ENCODE results near the gene TNKS2.
"Not testable (repeated sequence)": the region's sequence is repeated elsewhere in the genome, so short reads cannot be mapped to it uniquely, and the experiment has no call there.

The TNKS2 gene

DNA sequence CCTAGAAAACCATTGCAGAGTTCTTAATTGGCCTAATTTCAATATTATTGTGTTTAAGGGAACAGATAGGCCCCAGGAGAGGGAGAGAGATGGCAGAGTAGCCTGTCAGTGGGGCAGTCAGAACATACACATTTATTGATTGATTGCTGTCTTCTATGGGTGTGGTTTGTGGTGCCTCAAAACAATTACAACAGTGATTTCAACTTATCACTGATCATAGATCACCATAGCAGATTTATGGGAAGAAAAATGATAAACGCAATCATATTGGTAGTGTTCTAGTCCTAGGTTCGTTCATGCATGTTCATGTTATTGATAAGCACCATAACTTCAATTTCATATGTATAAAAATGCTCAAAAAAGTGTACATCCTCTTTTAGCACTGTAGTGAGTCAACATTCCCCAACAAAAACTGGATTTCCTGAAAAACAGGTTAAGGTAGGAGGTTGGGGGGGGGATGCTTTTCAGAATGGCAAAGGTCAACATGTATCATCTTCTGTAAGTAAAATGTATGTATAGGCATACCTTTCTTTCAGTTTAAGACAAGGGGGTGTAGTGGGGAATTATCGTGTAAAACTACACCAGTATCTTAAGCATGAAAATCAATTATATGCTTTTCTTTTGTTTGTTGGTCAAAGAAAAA is 1.1 kb upstream of the TNKS2 start:
- DNase-seq: no peak

DNA sequence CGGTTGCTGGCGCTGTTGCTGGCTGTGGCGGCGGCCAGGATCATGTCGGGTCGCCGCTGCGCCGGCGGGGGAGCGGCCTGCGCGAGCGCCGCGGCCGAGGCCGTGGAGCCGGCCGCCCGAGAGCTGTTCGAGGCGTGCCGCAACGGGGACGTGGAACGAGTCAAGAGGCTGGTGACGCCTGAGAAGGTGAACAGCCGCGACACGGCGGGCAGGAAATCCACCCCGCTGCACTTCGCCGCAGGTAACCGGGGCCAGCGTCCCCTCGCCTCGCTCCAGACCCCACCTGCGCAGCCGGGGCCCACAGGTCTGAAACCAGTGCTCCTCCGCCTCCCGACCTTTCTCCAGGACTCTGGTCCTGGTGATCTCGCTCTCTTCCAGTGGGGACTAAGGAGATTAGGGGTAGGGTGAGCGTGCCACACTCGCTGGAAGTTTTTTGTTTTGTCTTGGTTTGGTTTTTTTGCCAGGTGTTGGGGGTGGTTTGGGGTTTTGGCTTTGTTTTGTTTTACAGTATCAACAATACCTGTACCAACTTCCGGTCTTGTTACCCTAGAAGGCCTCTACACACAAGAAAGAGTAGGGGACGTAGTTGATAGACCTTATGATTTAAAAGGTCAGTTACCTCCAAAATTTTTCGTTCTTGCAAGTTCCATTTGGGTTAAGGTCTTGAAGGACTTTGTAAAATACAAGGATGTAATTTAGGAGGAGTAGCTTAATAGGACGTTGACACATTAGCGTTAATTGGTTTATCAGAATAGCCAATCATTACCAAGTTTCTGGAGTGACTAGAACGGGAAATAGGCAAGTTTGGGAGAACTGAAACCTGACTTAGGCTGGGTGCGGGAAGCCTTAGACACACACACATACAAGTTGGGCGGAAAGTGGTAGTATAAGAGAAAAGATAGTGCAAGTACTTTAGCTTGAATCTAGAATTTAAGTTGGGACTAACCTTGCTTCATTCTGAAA is 704 bp downstream of the TNKS2 start:
- DNase-seq: no peak

DNA sequence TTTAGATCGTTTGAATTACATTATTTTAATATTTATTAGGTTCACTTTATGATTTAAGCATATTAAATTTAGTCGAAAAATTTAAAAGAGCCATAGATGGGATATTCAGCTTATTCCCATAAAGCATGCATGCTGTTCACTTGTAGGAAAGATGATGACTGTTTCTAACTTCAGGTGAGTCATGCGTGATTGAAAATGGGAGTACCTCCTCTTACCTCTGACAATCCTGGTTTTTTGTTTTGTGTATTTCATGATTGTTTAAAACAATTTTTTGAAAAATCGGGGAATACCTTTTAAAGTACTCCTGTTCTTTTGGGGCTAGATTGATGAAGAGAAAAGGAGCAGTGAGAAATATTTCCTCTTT is 1.4 kb downstream of the TNKS2 start:
- DNase-seq: no peak

DNA sequence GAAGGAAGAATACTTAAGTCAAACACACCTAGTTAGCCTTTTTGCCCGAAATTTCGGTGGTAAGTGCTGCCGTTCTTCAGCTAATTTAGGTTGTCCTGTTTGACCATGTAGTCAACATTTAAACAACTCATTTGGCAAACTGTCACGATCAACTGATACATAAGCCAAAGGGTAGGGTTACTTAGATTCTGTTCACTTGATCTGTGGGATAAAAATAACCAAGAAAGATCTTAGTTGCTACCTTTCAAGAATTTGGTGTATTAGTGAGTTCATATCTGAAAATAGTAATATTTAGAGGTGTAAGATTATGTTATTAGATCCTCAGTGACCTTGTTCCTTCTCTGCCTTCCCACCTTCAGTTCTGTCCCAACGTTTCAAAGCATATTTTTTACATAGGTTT is 2.0 kb downstream of the TNKS2 start:
- no peak for DNase-seq

GRCh38 chr10:91800756-91801155 is 2.5 kb downstream of the TNKS2 start:
- DNase-seq: no peak

DNA sequence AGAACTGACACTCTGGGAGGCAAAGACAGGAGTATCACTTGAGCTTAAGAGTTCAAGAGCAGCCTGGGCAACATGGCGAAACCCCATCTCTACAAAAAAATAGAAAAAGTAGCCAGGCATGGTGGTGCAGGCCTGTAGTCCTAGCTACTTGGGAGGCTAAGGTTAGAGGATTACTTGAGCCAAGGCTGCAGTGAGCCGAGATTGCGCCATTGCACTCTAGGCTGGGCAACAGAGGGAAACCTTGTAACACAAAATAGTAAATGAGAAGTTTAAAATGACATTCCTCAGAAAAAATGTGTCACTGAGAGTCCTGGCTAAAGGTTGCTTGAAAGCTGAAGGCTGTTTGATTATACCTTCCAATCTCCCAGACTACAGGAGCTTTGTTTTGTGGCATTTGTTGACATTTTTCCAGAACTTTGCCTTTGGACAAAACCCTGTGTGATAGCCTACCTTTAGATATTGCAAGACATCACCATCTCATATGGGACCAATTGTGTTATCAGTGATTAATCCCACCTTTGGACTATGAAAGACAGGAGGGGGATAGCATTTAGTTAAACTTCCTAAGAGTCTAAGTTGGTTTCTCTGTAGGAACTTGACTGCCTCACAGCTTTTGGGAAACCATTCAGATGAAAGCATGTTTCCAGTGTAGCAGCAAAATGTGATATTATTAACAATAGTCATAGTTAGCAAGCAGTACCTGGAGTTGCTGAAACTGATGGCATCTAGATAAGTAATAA is 5.3 kb downstream of the TNKS2 start:
- DNase-seq: no peak

- DNase-seq: no peak
Observed at GRCh38 chr10:91804126-91804510, 5.9 kb downstream of the TNKS2 start.

DNA sequence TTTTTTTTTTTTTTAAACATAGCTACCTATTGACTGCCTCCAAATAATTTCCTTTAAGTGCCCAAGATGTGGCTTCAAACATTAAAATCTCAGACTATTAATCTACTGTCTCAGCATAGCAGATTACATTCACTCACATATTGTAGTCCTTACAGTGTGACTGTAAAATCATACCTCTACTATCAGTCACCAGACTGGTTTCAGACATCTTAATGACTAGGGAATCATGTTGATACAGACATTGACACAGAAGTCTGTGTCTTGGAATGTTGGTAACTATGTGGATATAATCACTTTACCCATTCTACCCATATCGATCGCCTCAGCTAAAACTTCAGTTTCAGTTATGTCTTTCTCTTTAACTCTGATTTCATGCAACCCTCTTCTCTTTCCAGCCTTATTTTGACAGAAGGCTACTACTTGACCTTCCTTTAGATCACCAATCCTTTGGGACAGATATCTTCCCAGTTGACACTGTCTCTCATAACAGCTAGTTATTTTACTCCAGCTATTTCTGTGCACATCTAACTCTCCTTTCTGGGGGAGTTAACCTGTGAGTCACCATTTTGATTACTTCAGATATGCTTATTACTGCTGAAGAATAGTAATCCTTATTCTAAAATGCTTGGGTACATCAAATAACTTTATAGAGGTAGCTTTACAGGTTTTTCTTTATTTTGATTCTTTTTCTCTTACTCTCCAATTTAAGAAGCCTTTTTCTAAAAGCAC is 7.0 kb downstream of the TNKS2 start:
- DNase-seq: no peak

DNA sequence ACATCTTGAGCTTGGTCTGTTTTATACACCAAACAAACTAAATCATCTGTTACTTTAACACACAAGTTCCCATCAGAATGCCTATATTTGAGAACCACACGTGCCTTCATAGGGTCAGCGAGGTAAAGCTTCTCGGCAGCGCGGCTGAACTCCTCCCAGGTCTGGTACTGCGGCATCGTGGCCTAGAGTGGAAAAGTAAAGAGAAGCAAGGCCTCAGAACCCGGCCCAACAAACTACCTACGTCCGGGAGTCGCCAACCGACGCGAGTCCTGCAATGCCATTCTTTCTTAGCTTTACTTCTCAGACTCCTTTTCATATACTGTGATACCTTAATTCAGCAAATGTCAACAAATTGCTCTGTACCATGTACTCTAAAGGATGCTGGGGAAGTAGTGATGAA is 9.0 kb downstream of the TNKS2 start:
- not testable (repeated sequence) for DNase-seq

DNA sequence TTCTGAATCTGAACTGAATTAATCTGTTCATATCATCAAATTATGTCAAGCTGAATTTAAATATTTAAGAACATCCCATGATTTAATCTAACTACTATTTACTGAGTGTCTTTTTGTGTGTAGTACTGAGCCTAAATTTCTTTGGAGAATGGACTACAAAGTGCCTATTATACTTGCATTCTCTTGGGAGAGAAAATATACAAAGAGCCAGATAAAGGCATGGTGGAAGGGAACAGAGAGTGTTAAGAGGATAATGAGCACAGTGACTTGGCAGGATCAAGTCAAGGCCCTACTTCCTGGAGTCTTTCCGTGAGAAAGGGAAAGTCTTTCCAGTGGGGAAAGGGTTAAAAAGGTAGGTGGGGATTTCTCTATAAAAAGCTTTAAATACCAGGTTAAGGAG is 15.0 kb downstream of the TNKS2 start:
- DNase-seq: no peak

GRCh38 chr10:91816981-91817380 is 18.8 kb downstream of the TNKS2 start:
- DNase-seq: no peak

GRCh38 chr10:91820144-91820543 is 21.9 kb downstream of the TNKS2 start:
- no peak for DNase-seq

DNA sequence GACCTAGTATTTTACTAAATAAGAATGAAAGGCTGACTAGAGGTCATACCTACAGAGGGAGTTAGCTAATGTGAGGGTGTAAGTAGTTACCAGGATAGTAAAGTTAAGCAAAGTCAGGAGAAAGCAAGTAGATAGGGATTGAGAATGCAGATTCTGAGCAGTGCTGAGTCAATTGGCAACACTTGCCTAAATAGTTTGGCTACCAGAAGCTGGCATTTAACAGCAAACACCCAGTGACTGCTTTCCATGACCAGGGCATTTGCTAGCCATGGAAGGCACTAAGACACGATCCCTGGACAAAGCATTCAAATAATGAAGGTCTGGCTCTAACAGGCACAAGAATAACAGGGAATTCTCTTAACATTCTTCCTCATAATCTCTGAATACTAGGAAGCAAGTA is 25.9 kb downstream of the TNKS2 start:
- DNase-seq: no peak

DNA sequence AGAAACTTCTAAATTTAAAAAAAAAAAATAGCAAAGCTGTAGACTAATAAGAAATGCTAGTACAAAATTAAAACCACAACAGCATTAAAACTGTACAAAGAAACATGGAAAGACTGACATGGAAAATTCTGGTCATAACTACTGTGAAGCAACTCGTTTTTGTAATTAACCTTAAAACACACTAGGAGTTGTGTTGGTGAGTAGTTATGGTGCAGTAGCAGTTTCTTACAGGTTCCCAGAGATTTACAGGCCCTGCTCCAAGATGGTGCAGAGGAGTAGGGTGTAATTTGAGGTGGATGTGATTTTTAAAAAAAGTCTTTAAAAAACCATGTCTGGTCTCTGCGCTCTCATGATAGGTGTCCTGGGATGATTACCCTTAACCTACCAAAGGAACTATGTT is 31.0 kb downstream of the TNKS2 start:
- no peak for DNase-seq

- DNase-seq: no peak
Observed at GRCh38 chr10:91838199-91838598, 40.0 kb downstream of the TNKS2 start.

GRCh38 chr10:91843083-91843482 is 44.9 kb downstream of the TNKS2 start:
- no peak for DNase-seq

GRCh38 chr10:91856637-91857036 is 58.4 kb downstream of the TNKS2 start:
- no peak for DNase-seq

- DNase-seq: no peak
Observed at GRCh38 chr10:91860885-91861284, 62.7 kb downstream of the TNKS2 start.

- DNase-seq: no peak
Observed at GRCh38 chr10:91864099-91864498, 65.9 kb downstream of the TNKS2 start.

DNA sequence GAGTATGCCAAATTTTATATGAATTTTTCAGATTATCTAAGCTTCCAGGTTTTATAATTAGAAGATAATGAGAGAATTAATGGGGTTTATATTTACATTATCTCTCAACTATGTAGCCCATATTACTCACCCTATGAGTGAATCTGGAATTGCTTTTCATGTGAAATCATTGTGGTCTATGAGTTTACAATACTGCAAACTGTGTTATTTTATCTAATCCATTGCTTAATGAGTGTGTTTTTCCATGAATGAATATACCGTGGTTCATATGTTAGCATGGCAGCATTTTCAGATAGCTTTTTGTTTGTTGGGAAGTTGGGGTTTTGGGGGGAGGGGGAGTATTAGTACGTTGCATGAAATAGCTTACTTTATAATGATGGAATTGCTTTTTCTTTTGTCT is 66.5 kb downstream of the TNKS2 start:
- no peak for DNase-seq

DNA sequence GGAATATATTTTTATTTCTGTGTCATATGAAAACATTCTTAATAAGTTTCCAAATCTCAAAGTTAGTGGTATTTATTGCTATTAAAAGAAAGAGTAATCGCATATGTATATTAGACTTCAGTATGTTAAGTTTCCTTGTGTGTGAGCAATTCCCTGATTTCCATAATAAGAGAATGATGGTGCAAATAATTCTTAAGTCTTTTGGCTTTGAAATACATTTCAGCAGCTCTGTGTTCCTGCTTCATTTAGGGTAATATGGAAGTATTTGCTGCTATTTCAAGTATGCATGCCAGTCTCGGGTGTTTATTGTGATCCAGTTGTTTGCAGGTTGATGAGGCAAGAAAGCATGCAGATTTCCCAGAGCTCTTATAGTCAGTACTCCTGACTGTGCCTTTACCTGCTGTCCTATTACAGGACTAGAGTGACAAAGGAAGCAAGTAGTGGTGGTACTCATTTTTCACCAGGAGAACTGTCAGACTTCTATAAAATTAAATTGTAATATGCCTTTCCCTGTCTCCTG is 67.4 kb downstream of the TNKS2 start:
- no peak for DNase-seq

DNA sequence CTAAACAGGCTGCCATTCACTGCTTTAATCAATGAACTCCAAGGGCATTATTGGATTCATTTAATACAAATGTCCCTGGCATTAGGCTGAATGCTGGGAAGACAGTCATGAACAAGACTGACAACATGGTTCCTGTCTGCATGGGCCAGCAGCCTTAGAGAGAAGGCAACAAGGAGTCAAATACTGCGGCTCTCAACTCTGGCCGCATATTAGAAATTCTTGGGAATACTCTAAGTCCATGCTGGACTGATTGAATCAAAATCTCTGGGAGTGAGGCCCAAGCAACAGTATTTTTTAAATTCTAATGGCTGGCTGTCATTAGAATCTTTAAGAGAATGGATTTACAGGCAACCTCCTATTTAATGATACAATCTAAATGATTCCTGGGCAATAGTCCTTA is 76.9 kb downstream of the TNKS2 start:
- no peak for DNase-seq

DNA sequence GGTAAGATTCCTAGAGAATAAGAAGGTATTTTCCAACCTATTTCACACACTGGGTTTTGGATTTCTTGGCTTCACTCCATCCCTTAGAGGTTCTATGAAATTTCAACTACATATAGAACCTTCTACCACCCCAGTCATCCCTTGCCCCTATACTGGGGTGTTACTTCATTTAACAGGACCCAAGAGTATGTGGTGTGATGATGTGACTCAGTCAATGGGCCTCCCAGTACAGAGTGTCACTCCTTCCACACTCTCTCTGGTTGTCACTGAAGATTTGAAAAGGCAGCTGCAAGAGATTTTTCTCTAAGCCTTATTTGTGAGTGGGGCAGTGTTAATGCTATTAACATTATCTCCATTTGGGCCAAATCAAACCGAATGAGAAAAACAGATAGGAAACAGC is 77.6 kb downstream of the TNKS2 start:
- no peak for DNase-seq
